CD4-positive, alpha-beta T cell treated with Interleukin-6 for 4 hours (primary cell): ENCODE results near the gene MED12.

Source experiments
- DNase-seq: peaks from one replicate; pipeline ENCODE4 v3.0.0-alpha.2; 2020; ENCODE audit warnings: mixed read lengths

MED12 gene

DNA sequence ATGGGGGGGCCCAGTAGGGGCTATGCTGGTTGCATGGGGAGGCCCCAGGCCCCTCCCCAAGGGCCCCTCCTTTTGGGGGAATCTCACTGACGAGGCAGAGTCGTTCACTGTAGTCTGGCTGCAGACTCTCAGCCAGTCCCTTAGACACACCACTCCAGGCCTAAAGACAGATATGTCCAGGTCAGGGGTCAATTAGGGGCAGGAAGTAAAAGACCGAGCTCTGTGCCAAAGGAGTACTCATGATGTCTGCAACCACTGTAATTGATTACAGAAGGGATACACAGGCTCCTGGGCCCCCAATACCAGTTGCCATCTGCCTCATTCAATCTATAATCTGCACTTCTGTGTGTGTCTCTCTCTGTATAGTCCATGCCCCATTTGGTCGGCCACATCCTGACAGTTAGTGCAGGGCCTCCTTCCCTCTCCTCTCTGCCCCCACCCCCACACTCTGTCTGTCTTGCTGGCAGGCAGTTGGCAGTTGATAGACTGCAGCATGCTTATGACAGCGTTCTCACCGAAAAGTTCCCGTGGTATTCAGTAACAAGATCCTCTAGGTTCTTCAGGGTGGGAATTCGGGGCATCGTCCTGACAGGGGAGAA is 10.5 kb upstream of the MED12 start:
- DNase-seq: peak; percentile 68

DNA sequence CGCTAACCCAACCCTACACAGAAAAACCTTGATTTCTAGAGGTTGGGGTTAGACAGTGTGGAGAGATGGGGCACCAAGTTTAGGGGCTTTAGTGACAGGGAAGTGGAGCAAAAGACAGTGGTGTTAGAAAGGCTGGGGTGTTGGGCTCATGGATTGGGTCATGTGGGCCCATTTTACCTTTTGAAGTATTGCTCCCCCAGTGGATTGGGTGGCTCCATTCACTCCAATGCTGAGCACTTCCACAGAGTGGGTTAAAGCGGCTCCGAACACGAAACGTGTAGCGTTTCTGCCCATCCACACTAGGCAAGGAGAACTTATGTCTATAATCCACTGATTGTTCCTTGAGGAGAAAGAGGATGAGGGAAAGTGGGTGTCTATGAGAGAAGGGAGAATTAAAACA is 9.3 kb upstream of the MED12 start:
- DNase-seq: no peak

DNA sequence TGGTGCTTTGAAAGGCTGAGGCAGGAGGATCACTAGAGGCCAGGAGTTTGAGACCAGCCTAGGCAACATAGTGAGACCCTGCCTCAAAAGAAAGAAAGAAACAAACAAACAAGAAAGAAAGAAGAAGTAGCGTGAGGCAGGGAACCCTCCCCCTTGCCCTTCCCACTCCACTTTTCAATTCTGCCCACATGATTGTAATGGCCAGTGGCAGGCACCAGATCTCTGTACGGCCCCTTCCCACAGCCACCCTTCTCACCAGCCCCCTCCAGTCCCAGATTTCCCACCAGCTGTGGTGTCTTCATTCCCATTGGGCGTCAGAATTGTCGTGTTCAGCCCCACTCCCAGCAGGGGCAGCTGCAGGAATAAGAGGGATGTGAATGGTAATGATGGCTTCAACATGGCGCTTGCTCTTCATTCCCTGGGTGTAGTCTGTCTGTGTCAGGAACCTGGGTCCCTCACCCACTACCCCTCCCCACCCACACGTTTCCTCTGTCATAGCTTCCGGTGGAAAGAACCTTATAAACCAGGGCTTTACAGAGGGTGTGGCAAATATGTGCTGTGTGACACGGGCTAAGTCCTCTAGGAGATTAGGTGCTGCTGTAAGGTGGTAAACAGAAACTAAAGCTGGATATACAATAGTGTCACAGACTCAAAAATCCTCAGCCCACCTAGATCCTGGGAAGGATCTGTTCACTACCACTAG is 7.1 kb upstream of the MED12 start, which contains the start of gene IL2RG:
TSS of gene IL2RG (minus strand) at position 437 of the 703 bp plus-strand sequence. CDS start at position 399, 38 bp downstream.
- peak; percentile 81 for DNase-seq

DNA sequence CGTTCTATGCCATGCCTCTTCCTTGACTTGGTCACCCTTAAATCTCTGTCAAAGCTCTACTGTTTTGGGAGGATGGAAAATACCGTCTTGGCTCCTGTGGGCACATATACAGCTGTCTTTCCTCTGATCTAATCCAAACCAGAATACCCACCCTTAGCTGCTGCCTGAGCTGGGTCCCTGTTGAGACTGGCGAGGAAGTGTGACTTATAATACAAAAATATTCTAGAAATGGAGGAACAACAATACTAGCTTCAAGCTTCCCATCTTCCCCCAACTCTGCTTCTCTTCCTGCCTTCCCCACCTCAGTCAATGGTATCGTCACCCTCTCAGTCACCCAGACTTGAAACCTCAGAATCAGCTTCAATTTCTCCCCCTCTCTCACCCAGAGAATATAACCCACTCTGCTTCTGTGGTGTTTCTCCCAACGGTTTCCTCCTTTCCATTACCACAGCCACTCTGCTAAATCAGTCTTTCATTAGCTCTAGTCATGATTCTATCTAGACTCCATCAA is 6.4 kb upstream of the MED12 start:
- peak; percentile 31 for DNase-seq

DNA sequence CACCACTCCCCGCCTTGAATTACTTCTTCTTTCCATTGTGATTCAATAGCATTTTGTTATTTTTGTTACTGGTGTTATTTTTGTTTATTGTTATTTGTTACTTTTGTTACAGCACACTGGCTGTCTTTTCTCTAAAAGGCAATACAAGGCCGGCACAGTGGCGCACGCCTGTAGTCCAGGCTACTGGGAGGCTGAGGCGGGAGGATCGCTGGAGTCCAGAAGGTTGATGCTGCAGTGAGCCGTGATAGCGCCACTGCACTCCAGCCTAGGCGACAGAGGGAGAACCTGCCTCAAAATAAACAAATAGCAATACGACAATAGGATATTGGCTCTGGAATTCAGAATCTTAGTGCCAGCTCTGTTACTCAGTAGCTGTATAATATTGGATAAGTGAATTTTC is 1.0 kb upstream of the MED12 start:
- no peak for DNase-seq

DNA sequence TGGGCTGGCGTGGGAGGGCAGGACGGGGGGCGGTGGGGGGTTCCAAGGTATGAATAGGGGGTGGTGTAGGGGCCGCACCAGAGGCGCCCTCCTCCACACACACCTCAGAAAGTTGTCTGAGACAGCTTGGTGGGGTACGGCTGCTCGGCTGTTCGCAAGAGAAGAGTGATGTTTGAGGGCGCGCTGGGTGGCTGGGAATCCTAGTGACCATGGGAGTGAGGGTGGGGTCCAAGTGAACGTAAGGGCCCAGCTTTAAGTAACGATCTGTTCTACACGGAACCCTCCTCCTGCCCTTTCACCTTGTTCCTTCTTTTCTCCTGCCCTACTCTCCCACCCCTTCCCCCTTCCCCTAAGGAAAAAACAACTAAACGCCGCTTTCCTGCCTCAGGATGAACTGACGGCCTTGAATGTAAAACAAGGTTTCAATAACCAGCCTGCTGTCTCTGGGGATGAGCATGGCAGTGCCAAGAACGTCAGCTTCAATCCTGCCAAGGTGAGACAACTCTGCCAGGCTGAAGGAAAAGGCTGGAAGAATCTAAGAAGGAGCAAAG is 664 bp downstream of the MED12 start:
- peak; percentile 19 for DNase-seq

DNA sequence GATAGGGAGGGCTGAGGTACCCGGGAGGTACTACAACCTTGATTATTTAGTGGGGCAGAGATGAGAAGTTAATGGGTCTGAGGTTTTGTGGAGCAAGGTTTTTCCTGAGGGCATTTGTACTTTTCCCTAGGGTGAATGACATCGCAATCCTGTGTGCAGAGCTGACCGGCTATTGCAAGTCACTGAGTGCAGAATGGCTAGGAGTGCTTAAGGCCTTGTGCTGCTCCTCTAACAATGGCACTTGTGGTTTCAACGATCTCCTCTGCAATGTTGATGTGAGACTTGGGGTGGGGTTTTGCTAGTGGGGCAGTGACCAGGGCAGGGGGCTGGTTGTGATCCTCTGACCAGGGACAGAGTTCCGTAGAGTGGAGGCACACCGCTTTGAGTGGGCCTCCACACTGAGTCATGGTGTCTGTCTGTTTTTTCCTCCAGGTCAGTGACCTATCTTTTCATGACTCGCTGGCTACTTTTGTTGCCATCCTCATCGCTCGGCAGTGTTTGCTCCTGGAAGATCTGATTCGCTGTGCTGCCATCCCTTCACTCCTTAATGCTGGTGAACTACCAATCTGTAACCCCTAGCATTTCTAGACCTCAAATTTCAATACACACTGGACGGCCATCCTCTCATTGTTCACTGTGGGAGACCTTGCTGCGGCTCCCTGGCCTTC is 9.9 kb downstream of the MED12 start:
- DNase-seq: no peak

DNA sequence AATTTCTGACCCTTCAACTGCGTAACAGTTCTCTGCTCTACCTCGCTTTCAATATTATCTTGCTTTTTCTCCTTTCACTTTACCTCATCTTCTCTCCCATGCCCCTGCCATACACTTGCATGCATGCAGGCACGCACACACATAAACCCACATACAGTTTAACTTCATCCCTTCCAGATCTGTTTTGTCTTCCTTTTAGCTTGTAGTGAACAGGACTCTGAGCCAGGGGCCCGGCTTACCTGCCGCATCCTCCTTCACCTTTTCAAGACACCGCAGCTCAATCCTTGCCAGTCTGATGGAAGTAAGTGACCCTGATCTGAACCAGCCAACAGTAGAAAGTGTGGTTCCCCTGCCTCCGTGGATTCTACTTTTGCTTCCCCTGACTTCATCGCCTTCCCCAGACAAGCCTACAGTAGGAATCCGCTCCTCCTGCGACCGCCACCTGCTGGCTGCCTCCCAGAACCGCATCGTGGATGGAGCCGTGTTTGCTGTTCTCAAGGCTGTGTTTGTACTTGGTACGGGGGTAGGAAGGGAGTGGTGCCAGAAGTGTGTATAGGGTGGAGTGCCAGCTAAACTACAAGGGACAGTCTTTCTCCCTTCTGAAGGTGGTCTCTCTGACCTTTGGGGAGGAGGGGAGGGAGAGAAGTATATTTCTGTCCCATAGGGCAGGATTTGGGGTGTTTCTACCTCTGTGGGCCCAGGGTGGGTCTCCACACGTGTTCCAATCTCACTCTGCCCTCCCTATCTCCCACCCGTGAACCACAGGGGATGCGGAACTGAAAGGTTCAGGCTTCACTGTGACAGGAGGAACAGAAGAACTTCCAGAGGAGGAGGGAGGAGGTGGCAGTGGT is 10.7 kb downstream of the MED12 start:
- peak; percentile 85 for DNase-seq

DNA sequence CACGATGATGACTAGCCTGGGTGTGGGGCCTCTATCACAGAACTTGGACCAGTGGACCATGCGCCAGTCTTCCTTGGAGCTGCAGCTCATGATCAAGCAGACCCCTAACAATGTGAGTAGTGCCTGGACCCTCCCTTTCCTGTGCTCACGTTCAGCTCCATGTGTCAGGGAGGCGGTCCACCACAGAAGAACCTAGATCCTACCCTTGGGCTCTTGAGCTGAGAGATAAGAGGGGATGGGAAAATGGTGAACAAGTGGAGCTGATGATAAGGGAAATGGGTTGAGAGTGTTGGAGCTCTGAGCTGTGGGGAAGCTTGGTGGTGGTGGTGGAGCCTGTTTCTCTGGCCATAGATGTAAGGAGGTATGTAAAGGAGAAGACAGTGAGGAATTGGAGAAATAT is 13.1 kb downstream of the MED12 start:
- DNase-seq: no peak

DNA sequence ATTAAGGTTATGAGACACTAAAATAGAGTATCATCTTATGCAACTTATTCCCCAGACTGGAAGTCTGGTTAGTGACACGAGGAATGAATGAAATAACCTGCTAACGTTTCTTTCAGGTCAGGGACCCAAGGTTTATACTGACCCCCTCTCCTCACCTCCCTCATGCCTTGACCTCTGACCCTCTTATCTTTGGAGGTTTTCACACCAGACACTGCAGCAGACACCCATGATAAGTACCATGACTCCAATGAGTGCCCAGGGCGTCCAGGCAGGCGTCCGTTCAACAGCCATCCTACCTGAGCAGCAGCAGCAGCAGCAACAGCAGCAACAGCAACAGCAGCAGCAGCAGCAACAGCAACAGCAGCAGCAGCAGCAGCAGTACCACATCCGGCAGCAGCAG is 22.0 kb downstream of the MED12 start:
- peak; percentile 15 for DNase-seq

DNA sequence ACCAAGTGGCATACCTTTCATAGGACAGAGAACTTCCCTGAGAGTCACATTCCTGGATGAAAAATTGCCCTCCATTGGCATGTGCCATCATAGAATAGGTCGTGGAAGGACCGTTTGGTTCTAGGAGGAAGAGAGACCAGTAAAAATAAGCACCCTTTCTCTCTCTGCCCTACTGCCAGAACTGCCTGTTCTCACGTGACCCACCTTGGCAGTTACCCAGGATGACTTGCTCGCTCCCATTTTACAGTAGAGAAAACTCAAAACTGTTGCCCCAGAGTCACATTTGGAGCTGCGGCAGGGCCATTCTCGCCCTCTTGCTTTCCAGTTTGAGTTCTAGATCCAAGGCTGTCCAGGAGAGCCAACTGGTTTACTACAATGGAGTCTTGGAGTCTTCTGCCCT is 25.1 kb downstream of the MED12 start:
- no peak for DNase-seq

DNA sequence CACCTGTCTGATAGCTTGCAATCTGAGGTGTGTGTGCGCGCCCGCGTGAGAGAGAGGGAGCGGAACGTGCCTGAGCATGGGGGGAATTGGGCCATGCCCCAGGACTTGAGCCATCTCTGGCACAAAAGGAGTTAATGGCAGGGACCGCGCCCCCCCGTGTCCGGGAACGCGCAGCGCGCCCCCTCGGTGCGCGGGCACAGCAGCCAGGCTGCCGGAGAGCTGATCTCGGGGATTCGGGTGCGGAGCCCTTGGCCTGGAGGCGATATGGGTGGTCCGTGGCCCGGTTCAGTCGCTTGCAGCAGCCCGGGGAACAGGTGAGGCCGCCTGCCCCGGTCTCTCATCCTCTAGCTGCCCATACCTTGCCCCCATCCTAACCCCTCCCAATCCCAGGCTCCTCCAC is 26.3 kb downstream of the MED12 start, which contains the start of gene NLGN3:
TSS of gene NLGN3 (plus strand) at position 191 of the 400 bp plus-strand sequence. CDS start 2,909 bp downstream, outside the sequence.
- no peak for DNase-seq

DNA sequence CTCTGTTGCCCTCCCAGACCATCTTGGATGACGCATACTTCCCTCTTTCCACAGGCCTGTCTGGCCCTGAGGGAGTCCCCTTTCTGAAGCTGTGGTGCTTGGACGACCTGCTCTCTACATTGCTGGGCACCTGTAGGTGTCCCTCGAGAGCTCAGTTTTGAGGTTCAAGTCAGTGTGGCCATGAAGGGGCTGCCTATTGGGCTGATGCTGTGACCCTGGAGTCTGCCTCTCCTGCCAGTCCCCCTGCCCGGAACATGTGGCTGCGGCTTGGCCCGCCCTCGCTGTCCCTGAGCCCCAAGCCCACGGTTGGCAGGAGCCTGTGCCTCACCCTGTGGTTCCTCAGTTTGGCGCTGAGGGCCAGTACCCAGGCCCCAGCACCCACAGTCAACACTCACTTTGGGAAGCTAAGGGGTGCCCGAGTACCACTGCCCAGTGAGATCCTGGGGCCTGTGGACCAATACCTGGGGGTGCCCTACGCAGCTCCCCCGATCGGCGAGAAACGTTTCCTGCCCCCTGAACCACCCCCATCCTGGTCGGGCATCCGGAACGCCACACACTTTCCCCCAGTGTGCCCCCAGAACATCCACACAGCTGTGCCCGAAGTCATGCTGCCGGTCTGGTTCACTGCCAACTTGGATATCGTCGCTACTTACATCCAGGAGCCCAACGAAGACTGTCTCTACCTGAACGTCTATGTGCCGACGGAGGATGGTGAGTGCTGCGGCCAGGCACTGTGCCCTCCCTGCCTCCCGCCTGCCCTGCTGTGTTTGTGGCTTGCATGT is 29.3 kb downstream of the MED12 start:
- no peak for DNase-seq

DNA sequence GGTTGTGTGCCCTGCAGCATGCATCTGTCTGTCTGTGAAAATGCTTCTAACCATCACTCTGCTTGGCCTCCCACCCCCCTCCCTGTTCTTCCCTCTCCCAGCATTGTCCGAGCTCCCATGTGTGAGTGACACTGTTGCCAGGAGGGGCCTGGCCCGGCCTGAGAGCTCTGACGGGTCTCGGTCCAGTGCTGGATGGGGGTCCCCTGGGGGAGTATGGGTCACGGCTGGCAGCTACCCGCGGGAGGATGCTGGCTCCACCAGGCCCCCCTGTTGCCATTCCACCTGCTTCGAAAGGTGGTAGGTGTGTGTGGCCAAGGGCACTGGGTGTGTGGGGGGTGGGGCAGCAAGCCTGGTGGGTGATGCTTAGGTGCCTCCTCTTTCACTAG is 29.9 kb downstream of the MED12 start:
- no peak for DNase-seq

DNA sequence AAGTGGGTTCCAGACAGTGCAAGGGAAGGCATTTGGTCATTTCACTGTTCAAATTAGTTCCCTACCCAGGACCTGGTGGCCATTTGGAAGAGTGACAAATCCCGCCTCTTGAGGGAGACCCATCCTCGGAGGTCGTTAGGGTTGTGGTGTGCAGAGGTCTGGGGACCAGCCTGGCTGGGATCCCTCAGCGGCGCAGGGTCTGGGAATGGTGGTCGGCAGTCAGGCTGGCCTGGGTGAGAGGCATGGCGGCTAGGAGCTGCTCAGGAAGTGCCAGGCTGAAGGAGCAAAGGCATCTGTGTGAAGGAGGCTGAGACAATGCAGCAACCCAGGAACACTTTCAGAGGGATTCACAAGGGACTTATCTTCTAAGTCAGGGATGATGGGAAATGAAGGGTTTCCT is 33.0 kb downstream of the MED12 start:
- DNase-seq: no peak

DNA sequence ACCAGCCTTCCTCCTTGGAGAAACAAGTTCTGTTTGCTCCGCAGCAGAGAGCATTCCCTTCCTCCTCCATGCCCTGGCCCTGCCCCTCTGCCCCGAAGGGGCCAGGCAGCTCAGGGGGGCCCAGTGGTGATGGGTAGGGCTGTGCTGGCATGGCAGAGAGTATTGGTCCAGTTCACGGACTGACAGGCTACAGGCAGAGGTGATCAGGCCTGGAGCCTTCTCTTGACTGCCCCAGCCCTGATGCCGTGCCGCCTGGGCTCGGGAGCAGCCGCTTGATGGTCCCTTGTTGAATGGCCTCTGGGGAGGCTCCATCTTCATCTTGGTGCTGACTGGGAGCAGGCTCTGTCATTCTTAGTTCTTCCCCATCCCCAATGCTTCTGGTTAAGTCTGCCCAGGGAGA is 35.8 kb downstream of the MED12 start:
- no peak for DNase-seq

DNA sequence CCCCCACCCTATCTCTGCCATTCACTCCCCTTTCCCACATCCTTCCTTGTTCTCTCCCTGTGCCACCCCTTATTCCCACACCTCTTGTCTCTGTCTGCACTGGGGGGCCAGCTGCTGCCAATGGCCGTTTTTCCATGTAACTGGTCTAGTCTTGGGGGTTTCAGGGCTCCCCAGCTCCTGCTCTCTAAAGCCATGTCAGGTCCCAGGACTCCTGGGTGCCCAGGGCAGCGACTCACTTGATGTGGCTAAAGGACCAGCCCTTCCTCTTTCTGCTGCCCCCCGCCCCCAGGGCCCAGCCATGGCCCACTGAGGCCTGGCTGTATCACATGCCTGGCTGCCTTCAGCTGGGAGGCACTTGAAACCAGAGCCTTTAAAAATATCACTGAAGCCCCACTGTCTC is 36.2 kb downstream of the MED12 start:
- no peak for DNase-seq

DNA sequence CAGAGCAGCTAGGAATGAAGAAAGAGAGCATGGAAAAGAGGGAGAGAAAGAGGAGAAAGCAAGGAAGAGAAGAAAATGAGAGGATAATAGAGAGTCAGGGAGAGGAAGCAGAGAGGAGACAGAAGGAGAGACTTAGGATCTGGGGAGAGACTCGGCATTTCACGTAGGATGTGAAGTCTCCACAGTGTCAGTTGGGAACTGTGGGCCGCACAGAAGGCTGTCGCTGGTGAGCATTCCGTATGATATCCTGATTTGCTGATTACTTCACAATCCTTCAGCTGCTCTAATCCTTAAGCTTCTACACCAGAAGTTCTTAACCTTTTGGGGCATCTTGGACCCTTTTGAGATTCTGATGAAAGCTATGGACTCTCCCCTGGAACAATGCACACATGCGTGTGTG is 40.2 kb downstream of the MED12 start:
- DNase-seq: no peak

DNA sequence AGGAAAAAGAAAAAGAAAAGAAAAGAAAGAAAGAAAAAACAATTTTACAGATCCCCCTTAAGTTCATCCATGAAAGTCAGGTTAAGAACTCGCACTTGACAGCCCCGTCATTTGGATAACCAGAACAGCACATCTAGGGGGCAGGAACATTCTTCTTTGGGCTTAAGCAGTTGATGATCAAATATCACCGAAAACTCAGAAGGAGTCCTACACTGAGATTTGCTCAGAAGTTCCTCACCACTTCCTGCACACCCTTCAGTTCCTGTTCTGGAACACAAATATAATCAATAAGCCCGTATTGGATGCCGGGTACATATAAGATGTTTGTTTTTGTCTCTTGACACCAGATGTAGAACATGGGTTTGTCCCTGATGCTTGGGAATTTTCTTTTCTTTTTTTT is 40.9 kb downstream of the MED12 start:
- no peak for DNase-seq

DNA sequence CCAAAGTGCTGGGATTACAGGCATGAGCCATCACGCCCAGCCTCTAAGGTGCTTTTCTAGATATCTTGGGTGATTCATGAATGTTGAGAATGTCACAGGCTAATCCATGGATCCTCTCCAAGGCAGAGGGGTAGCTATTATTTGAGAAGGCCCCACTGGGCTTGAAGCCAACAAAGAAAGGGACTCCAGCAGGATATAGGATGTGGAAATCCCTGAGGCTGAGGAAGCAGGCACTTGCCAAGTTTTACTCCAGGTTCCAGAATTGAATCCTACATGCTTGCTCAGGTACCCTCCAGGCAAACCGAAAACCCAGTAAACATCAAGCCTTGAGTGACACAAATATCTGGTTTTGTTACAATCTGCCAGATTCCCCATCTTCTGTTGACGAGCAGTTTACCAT is 42.1 kb downstream of the MED12 start:
- no peak for DNase-seq

DNA sequence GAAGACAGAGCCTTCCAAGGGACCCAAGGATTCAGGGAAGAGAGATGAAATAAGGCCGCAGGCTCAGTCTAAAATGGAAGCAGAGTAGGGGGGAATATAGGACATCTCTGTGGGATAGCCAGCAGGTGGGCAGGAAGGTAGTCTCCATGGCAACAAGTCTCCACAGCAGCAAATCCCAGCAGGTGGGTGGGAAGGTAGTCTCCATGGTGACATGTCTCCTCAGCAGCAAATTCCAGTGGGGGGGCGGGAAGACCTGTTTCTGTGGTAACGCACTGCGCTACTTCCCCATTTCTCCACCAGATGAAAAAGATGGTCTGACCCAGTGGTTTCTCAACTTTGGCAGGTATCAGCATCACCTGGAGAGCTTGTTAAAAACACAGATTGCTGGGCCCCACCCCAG is 44.6 kb downstream of the MED12 start:
- no peak for DNase-seq

DNA sequence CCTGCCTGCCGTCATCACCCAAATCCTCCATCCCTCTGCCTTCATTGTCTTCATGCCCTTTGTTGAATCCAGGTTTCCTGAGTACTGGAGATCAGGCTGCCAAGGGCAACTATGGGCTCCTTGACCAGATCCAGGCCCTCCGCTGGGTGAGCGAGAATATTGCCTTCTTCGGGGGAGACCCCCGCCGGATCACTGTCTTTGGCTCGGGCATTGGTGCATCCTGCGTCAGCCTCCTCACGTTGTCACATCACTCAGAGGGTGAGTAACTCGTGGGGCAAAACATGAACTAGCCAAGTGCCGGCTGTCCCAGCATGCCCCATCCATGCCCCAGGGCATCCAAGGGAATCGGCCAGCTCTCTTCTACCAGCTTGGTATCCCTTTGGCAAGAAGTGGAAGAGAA is 45.7 kb downstream of the MED12 start:
- DNase-seq: no peak
